K562 (cell line): ENCODE measurements around the gene PKHD1. TPM values are rescaled to one million over a fixed set of nuclear protein-coding genes. Genes with fewer than 3 reads are reported as not detected.

Source experiments
- ATAC-seq: fragments of 200-7000 bp; cut with Tn5 transposase; 3 replicates; pipeline ENCODE4 v1.9.1; 2020; ENCODE audit warnings: moderate library complexity
- BruUV-seq: library from RNA; stranded (reverse); fragments of 400-500 nt; replicated peaks from 2 replicates; lab custom pipeline; 2021; lab: Mats Ljungman, UMichigan
- CTCF ChIA-PET: fragments of 300-600 bp; formaldehyde crosslinking; extraction: SDS; loops from one replicate; lab custom pipeline; 2021; ENCODE audit warnings: low intra/inter-chr PET ratio; lab: Yijun Ruan, JAX
- POLR2A ChIA-PET: fragments of 300-600, 350-650 bp; sonication (Branson Sonifier 250); formaldehyde crosslinking; extraction: SDS; loops from one replicate; lab custom pipeline; 2021; ENCODE audit warnings: antibody characterized with exemption, inconsistent platforms; lab: Yijun Ruan, JAX
- DNase-seq, 4 experiments: peaks; one replicate each; pipeline versions ENCODE4 v3.0.0 to v3.0.0-alpha.2; 2011 to 2018; ENCODE audit warnings: low spot score in 3 of 4, mixed read lengths in 3 of 4; ENCODE audit errors: extremely low read depth in 1 of 4
- FAIRE-seq: peaks from 2 replicates; lab custom pipeline; 2011; peaks lifted over from hg19 to GRCh38; lab: Jason Lieb, UNC
- H2AFZ ChIP-seq: 2 replicates; pipeline ENCODE4 v1.6.0; 2011; ENCODE audit warnings: low read depth, low read length, control low read depth, inconsistent platforms
- H3K27ac ChIP-seq: fragments of 200-600 bp; 3 replicates; pipeline ENCODE4 v1.8.0; 2011; ENCODE audit warnings: low read depth, mild to moderate bottlenecking, control low read depth, inconsistent platforms, low read length, moderate library complexity, mixed read lengths; ENCODE audit errors: extremely low read depth
- H3K27me3 ChIP-seq, 2 experiments: fragments of 300-600 bp in 1 of 2; 2 replicates in 1 of 2; 3 replicates in 1 of 2; pipeline versions ENCODE4 v1.6.0 to v1.8.0; 2011; ENCODE audit warnings: inconsistent platforms in 2 of 2, low read length in 2 of 2, mild to moderate bottlenecking in 1 of 2, mixed read lengths in 1 of 2, moderate library complexity in 1 of 2; ENCODE audit not compliant: control insufficient read depth in 2 of 2, insufficient read depth in 2 of 2
- H3K36me3 ChIP-seq: fragments of 300-600 bp; 3 replicates; pipeline ENCODE4 v1.8.0; 2011; ENCODE audit warnings: mild to moderate bottlenecking, low read length, inconsistent platforms; ENCODE audit not compliant: control insufficient read depth, insufficient read depth
- H3K4me1 ChIP-seq, 2 experiments: fragments of 200-600 bp in 1 of 2; replicated peaks in 1 of 2; 2 replicates in 1 of 2; 3 replicates in 1 of 2; pipeline versions ENCODE4 v1.5.1 to v1.8.0; 2011; ENCODE audit warnings: inconsistent platforms in 2 of 2, low read length in 2 of 2, mild to moderate bottlenecking in 1 of 2, mixed read lengths in 1 of 2, moderate library complexity in 1 of 2; ENCODE audit not compliant: control insufficient read depth in 2 of 2, insufficient read depth in 2 of 2
- H3K4me2 ChIP-seq: 2 replicates; pipeline ENCODE4 v1.6.1; 2011; ENCODE audit warnings: low read length, control low read depth, inconsistent platforms, mixed read lengths; ENCODE audit not compliant: insufficient read depth
- H3K4me3 ChIP-seq: fragments of 200-600 bp; sonication (generic), shearing (Covaris generic); 2 replicates; pipeline ENCODE4 v1.5.1; 2016; ENCODE audit warnings: control low read depth, inconsistent platforms
- H3K79me2 ChIP-seq: fragments of 200-600 bp; 3 replicates; pipeline ENCODE4 v1.8.0; 2011; ENCODE audit warnings: low read length, inconsistent platforms; ENCODE audit not compliant: control insufficient read depth, insufficient read depth
- H3K9ac ChIP-seq, 2 experiments: 2 replicates each; pipeline versions ENCODE4 v1.6.0 to v1.6.1; 2011; ENCODE audit warnings: low read depth in 2 of 2, low read length in 2 of 2, control low read depth in 1 of 2, inconsistent platforms in 1 of 2, mild to moderate bottlenecking in 1 of 2, mixed read lengths in 1 of 2; ENCODE audit not compliant: insufficient read depth in 1 of 2
- H3K9me1 ChIP-seq: one replicate; pipeline ENCODE4 v1.6.0; 2011; ENCODE audit warnings: inconsistent platforms, mild to moderate bottlenecking, low read length, moderate library complexity; ENCODE audit not compliant: control insufficient read depth, insufficient read depth
- H3K9me3 ChIP-seq: replicated peaks from 2 replicates; pipeline ENCODE4 v1.5.1; 2011; ENCODE audit warnings: low read depth, low read length, inconsistent platforms; ENCODE audit not compliant: control insufficient read depth, insufficient read depth
- H4K20me1 ChIP-seq: replicated peaks from 2 replicates; pipeline ENCODE4 v1.6.1; 2011; ENCODE audit warnings: low read length, inconsistent platforms, mixed read lengths; ENCODE audit not compliant: control insufficient read depth, insufficient read depth
- ARID2 ChIP-seq: fragments of 450-650 bp; IDR thresholded peaks from 2 replicates; pipeline ENCODE4 v1.6.1; 2017; ENCODE audit warnings: antibody characterized with exemption, mild to moderate bottlenecking
- RAD21 ChIP-seq, 2 experiments: fragments of 250-450 bp in 1 of 2; fragments of 450-650 bp in 1 of 2; sonication (Bioruptor Pico) in 1 of 2; formaldehyde crosslinking in 1 of 2; IDR thresholded peaks in 1 of 2; conservative IDR thresholded peaks in 1 of 2; 2 replicates each; pipeline versions ENCODE4 v1.4.0 to v1.8.0; 2020 to 2022; ENCODE audit warnings: mild to moderate bottlenecking in 2 of 2, moderate library complexity in 1 of 2
- STAT5A ChIP-seq: IDR thresholded peaks from 2 replicates; pipeline ENCODE4 v1.6.1; 2012; ENCODE audit warnings: low read length, inconsistent platforms, borderline replicate concordance
- ZNF282 ChIP-seq: sonication (generic); formaldehyde crosslinking; IDR thresholded peaks from 2 replicates; pipeline ENCODE4 v1.8.1; 2023; ENCODE audit warnings: missing genetic modification reagents
- ZNF449 ChIP-seq: fragments of 250-450 bp; sonication (Bioruptor Pico); IDR thresholded peaks from 2 replicates; pipeline ENCODE4 v1.8.0; 2022; ENCODE audit warnings: moderate library complexity, mild to moderate bottlenecking, inconsistent platforms
- WGBS: fragments of 100-300 bp; shearing (Covaris generic); methylation state at CpG from one replicate; pipeline ENCODE4 v1.1.6; 2016; ENCODE audit warnings: low coverage, mixed read lengths; ENCODE audit not compliant: insufficient coverage; ENCODE audit errors: missing lambda C conversion rate; 5-methylcytosine and 5-hydroxymethylcytosine counted together
- in situ Hi-C: fragments of 300-500 bp; cut with MboI; formaldehyde crosslinking; loops from 4 replicates; pipeline ENCODE4 v1.15.0; 2018; ENCODE audit warnings: inconsistent platforms, mixed read lengths
- intact Hi-C: fragments of 100-400 bp; cut with micrococcal nuclease; formaldehyde crosslinking; loops from 2 replicates; pipeline ENCODE4 v1.14.2; 2022
- polyA plus RNA-seq, 8 experiments: library from polyadenylated mRNA; depleted of rRNA in 4 of 8; stranded (reverse) in 5 of 8; unstranded in 3 of 8; fragments of >200 nt; fragmentation: Nextera tagmentation in 2 of 8; fragmentation: Illumina TruSeq in 1 of 8; extraction: Ambion mirVana in 2 of 8; extraction: Trizol in 1 of 8; gene quantifications; 2 replicates each; pipeline versions ENCODE4 v1.2.1 to v1.2.3, GENCODE V29; 2011 to 2014; ENCODE audit warnings: inconsistent platforms in 1 of 8, missing spikeins in 1 of 8
- total RNA-seq, 7 experiments: library from RNA; depleted of rRNA in 6 of 7; stranded (reverse); fragments of >200 nt in 6 of 7; fragmentation: Illumina TruSeq in 2 of 7; extraction: Trizol in 2 of 7; gene quantifications; 2 replicates each; pipeline versions ENCODE4 v1.2.1 to v1.2.3, GENCODE V29; 2011 to 2021; ENCODE audit warnings: low replicate concordance in 1 of 7
- TF ChIP-seq, protein P1 (sequence below): fragments of 250-450 bp; sonication (Bioruptor Pico); IDR thresholded peaks from 2 replicates; pipeline ENCODE4 v1.8.0; 2021; ENCODE audit warnings: moderate library complexity, mild to moderate bottlenecking, inconsistent platforms
- TF ChIP-seq, protein P2 (sequence below): fragments of 250-450 bp; sonication (Bioruptor Pico); IDR thresholded peaks from 2 replicates; pipeline ENCODE4 v1.5.0; 2022; ENCODE audit warnings: mild to moderate bottlenecking

The PKHD1 gene
- total and polyA plus RNA-seq, 9 of the 15 experiments (the other 6 are each of a cell fraction or from before 2014, with no cell fraction given), result 0.01 to 0.04 (median 0.01) TPM; not detected in 6

DNA sequence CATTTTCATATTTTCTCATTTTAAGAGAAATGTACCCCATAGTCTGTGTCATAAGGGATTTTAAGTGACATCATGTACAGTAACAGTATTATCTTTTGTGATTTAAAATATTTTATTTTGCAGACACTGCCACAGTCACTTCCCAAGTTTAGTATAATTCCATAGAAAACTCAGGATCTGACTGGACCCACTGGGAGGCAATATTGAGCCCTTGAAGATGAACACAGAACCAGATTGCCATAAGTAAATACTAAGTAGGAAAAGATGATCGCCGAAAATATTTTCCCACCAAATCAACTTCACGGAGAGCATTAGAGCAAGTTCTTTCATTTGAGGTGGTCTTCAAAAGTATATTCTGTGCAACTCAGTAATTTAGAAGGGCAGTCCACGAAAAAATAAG lies 17.6 kb upstream of the PKHD1 start:
- POLR2A ChIA-PET, result no interaction called here

GRCh38 chr6:52103623-52104022 lies 16.2 kb upstream of the PKHD1 start:
- ChIA-PET POLR2A (no interaction called here), CTCF (no interaction called here)
- TF ChIP-seq ZNF449 (CRISPR knock-in tag) (no peak), ARID2 (no peak), ZNF282 (CRISPR knock-in tag) (no peak), STAT5A (no peak)
- TF ChIP-seq, protein P1, sequence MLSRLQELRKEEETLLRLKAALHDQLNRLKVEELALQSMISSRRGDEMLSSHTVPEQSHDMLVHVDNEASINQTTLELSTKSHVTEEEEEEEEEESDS (CRISPR knock-in tag), result no peak
- 3% methylated on average over 2 of the region's 2 CpGs for WGBS
- no peak for FAIRE-seq
- Histone ChIP-seq H3K4me1 (no peaks in the 10 kb centered on the region), H3K27me3 (no peaks in the 10 kb centered on the region), H3K27ac (no peak overlapping the region), H3K9ac (no peak overlapping the region), H2AFZ (no peak overlapping the region), H3K9me3 (no peaks in the 10 kb centered on the region), H3K9me1 (no peaks in the 10 kb centered on the region), H3K4me3 (no peak overlapping the region), H3K36me3 (no peaks in the 10 kb centered on the region), H3K79me2 (no peaks in the 10 kb centered on the region), H4K20me1 (no peaks in the 10 kb centered on the region), H3K4me2 (no peak overlapping the region)
- no TSS peak for BruUV-seq
- DNase-seq, result no peak
- intact Hi-C loops (no loop called here), in situ Hi-C loops (no loop called here)
- ATAC-seq, result no peak

More for the DNA sequence above, 17.6 kb upstream of the PKHD1 start:
- BruUV-seq, result no TSS peak
- CTCF ChIA-PET, result no interaction called here
- no peaks in the 10 kb centered on the region for H3K9me1 ChIP-seq
- H3K4me1 ChIP-seq, result no peaks in the 10 kb centered on the region
- H3K79me2 ChIP-seq, result no peaks in the 10 kb centered on the region
- DNase-seq (no peak), ATAC-seq (no peak), FAIRE-seq (no peak)
- no peak overlapping the region for H3K27ac ChIP-seq
- TF ChIP-seq, protein P2, sequence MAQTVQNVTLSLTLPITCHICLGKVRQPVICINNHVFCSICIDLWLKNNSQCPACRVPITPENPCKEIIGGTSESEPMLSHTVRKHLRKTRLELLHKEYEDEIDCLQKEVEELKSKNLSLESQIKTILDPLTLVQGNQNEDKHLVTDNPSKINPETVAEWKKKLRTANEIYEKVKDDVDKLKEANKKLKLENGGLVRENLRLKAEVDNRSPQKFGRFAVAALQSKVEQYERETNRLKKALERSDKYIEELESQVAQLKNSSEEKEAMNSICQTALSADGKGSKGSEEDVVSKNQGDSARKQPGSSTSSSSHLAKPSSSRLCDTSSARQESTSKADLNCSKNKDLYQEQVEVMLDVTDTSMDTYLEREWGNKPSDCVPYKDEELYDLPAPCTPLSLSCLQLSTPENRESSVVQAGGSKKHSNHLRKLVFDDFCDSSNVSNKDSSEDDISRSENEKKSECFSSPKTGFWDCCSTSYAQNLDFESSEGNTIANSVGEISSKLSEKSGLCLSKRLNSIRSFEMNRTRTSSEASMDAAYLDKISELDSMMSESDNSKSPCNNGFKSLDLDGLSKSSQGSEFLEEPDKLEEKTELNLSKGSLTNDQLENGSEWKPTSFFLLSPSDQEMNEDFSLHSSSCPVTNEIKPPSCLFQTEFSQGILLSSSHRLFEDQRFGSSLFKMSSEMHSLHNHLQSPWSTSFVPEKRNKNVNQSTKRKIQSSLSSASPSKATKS (CRISPR knock-in tag), result no peak
- TF ChIP-seq RAD21 (CRISPR knock-in tag; conservative IDR thresholded peaks at IDR 0.05 in 1 of 2, IDR thresholded peaks at IDR 0.05 in 1 of 2), result 0 out of 4 replicates have a peak, but pooled peaks of 1 of the 2 experiments have one; percentile 2
- H3K9ac ChIP-seq, result no peak overlapping the region
- no peak overlapping the region for H3K4me2 ChIP-seq
- no peak overlapping the region for H3K4me3 ChIP-seq
- H4K20me1 ChIP-seq, result no peaks in the 10 kb centered on the region
- WGBS, result 0% methylated on average over 4 of the region's 4 CpGs
- no peaks in the 10 kb centered on the region for H3K27me3 ChIP-seq
- no peaks in the 10 kb centered on the region for H3K9me3 ChIP-seq
- no peak overlapping the region for H2AFZ ChIP-seq
- intact Hi-C loops, result no loop called here
- no peaks in the 10 kb centered on the region for H3K36me3 ChIP-seq
- in situ Hi-C loops, result no loop called here
